Transverse colon (tissue), 4 donors: ENCODE results near the gene PLXNA2. TPM values are rescaled to one million over a fixed set of nuclear protein-coding genes. Genes with fewer than 3 reads are reported as not detected.
A peak's percentile ranks its signal among the peaks of the same experiment; 100 is the strongest.

ENCODE experiments used
- DNase-seq: peaks from one replicate; pipeline ENCODE4 v3.0.0-alpha.2; 2019
- H3K27ac ChIP-seq, 4 donors: fragments of 200-600 bp; sonication (generic); 2 replicates each; pipeline ENCODE4 v1.5.1; 2016 to 2018; ENCODE audit warnings: inconsistent platforms in 4 of 4
- H3K27me3 ChIP-seq: fragments of 200-600 bp; sonication (generic); 2 replicates; pipeline ENCODE4 v1.5.1; 2017; ENCODE audit warnings: inconsistent platforms
- H3K36me3 ChIP-seq, 4 donors: fragments of 200-600 bp; sonication (generic); 2 replicates each; pipeline ENCODE4 v1.5.1; 2017 to 2019; ENCODE audit warnings: inconsistent platforms in 4 of 4
- H3K4me1 ChIP-seq, 4 donors: fragments of 200-600 bp; sonication (generic); 2 replicates each; pipeline ENCODE4 v1.5.1; 2017 to 2020; ENCODE audit warnings: inconsistent platforms in 4 of 4
- H3K4me3 ChIP-seq, 4 donors: fragments of 200-600 bp; sonication (generic); 1 replicate in 1 of 4; 2 replicates in 3 of 4; pipeline versions ENCODE4 v1.5.1 to v1.6.1; 2017 to 2019; ENCODE audit warnings: inconsistent platforms in 4 of 4
- H3K9me3 ChIP-seq, 2 donors: fragments of 200-600 bp; sonication (generic); 2 replicates each; pipeline ENCODE4 v1.5.1; 2017 to 2019; ENCODE audit warnings: inconsistent platforms in 2 of 2
- EP300 ChIP-seq: sonication (generic); formaldehyde crosslinking; IDR thresholded peaks from one replicate; pipeline ENCODE4 v1.6.1; 2017; ENCODE audit warnings: antibody characterized with exemption, low read depth
- POLR2A ChIP-seq: fragments of 450-650 bp; IDR thresholded peaks from one replicate; pipeline ENCODE4 v1.6.1; 2016; ENCODE audit warnings: antibody characterized with exemption, mild to moderate bottlenecking, moderate library complexity
- POLR2AphosphoS5 ChIP-seq, 3 donors: sonication (generic); formaldehyde crosslinking; IDR thresholded peaks; one replicate each; pipeline ENCODE4 v1.6.1; 2016; ENCODE audit warnings: antibody characterized with exemption in 3 of 3
- WGBS, 2 donors: methylation state at CpG; one replicate each; pipeline ENCODE4 v1.1.5; 2018; ENCODE audit warnings: low coverage in 1 of 2; 5-methylcytosine and 5-hydroxymethylcytosine counted together
- in situ Hi-C, 4 donors: fragments of 200-750 bp; cut with MboI; loops; one replicate each; pipeline versions ENCODE4 v1.15.0 to v1.15.1; 2017; ENCODE audit warnings: low sequenced_read_pairs in 3 of 4, low pct_ligation_motif_present in 1 of 4, low pct_unique_long_range_greater_than_20kb in 1 of 4
- intact Hi-C: fragments of 100-400 bp; cut with DNase I; formaldehyde crosslinking; loops from one replicate; pipeline ENCODE4 v1.15.1; 2023; ENCODE audit warnings: low total_unique reads
- total RNA-seq, 4 donors: library from RNA; depleted of rRNA; stranded (reverse); fragments of >200 nt; gene quantifications; one replicate each; pipeline ENCODE4 v1.1.0, GENCODE V29; 2016
- TF ChIP-seq, protein P1 (sequence below), 5 experiments: fragments of 200-600 bp in 3 of 5; fragments of 450-650 bp in 2 of 5; sonication (generic) in 3 of 5; IDR thresholded peaks; 1 replicate in 2 of 5; 2 replicates in 3 of 5; pipeline ENCODE4 v1.5.1; 2016 to 2017; ENCODE audit warnings: antibody characterized with exemption in 5 of 5, inconsistent platforms in 3 of 5, mild to moderate bottlenecking in 2 of 5, moderate library complexity in 1 of 5

Gene PLXNA2
- total RNA-seq, 4 donors from 2014 or later, result 77.4 to 140 (median 85.5) TPM

DNA sequence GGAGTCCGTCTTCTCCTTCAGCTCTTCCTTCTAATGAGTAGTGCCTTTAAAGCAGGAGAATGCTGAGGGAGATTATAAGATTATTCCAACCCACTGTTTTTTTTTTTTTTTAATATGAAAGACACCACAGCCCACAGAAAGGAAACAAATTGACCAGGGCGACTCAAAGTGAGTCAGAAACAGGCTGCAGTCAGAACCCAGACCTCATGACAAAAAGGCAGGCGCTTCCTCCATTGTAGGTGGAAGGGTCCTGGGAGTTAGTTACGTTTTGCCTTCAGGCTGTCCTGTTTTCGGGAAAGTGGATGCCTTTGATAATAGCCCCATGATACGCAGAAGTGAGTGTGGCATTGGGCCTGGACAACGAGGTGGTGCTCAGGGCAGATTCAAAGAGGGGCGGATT lies 21.0 kb downstream of the PLXNA2 start:
- no peaks in the 10 kb centered on the region for H3K36me3 ChIP-seq
- intact Hi-C loops, result no loop called here
- H3K27ac ChIP-seq, result no peak overlapping the region
- H3K4me3 ChIP-seq, result no peak overlapping the region
- TF ChIP-seq, protein P1, sequence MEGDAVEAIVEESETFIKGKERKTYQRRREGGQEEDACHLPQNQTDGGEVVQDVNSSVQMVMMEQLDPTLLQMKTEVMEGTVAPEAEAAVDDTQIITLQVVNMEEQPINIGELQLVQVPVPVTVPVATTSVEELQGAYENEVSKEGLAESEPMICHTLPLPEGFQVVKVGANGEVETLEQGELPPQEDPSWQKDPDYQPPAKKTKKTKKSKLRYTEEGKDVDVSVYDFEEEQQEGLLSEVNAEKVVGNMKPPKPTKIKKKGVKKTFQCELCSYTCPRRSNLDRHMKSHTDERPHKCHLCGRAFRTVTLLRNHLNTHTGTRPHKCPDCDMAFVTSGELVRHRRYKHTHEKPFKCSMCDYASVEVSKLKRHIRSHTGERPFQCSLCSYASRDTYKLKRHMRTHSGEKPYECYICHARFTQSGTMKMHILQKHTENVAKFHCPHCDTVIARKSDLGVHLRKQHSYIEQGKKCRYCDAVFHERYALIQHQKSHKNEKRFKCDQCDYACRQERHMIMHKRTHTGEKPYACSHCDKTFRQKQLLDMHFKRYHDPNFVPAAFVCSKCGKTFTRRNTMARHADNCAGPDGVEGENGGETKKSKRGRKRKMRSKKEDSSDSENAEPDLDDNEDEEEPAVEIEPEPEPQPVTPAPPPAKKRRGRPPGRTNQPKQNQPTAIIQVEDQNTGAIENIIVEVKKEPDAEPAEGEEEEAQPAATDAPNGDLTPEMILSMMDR (IDR thresholded peaks at IDR 0.05), result no peak
- TF ChIP-seq POLR2AphosphoS5 (IDR thresholded peaks at IDR 0.05) (no peak), POLR2A (no peak), EP300 (no peak)
- H3K27me3 ChIP-seq, result no peaks in the 10 kb centered on the region
- H3K4me1 ChIP-seq, result peaks cover 4 to 45% (median 17%) of the 10 kb centered on the region in 4 donors
- DNase-seq, result no peak
- no peaks in the 10 kb centered on the region for H3K9me3 ChIP-seq
- 75 to 83% methylated on average over 6 to 8 of the region's 8 CpGs for WGBS, 2 donors
- in situ Hi-C loops, result loop anchor here in 1 of 4 donors (10.0 kb wide), 1 partner anchor 88 kb away; no protein-coding TSS in a partner anchor

DNA sequence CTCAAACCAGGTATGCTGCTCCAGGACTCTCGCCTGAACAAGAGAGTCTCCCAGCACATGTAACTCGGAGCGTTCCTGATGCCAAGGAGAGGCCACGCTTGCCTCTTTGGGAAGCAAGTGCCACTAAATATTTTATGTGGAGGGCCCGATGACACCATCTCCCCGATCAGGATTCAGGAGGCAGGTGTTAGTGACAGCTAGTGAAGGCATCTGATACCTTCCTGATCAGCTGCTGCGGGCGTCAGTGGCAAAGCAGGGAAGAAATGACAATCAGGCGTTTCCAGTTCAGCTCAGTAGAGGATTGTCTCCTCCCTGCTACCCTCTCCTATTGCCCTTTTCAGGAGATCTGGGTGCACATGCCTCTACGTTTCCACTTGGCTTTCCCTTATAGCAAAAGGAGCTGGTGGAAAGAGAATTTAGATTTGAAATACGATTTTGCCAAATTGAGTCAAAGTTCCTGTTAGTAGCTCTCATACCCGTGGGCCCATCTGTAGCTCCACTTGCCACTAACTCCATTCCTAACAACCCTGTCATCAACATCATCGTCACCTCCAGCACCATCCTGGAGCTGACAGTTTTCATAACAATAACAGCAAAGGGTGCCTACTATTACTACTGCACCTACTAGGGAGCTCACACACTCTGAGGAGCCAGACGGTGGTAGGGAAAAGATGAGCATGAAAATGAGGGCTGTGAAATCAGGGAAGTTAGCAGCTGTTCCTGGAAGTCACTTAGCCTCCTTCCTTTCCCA lies 21.6 kb downstream of the PLXNA2 start:
- H3K27ac ChIP-seq, result no peak overlapping the region
- no peak for DNase-seq
- no peak overlapping the region for H3K4me3 ChIP-seq
- peaks cover 4 to 40% (median 16%) of the 10 kb centered on the region in 4 donors for H3K4me1 ChIP-seq
- in situ Hi-C loops, result loop anchor here in 1 of 4 donors (10.0 kb wide), 1 partner anchor 88 kb away; no protein-coding TSS in a partner anchor
- H3K9me3 ChIP-seq, result no peaks in the 10 kb centered on the region
- no peaks in the 10 kb centered on the region for H3K27me3 ChIP-seq
- 79 to 87% methylated on average over 10 to 14 of the region's 14 CpGs for WGBS, 2 donors
- H3K36me3 ChIP-seq, result no peaks in the 10 kb centered on the region
- intact Hi-C loops, result no loop called here
- no peak for TF ChIP-seq POLR2AphosphoS5 (IDR thresholded peaks at IDR 0.05)
- TF ChIP-seq, protein P1 (IDR thresholded peaks at IDR 0.05), result no peak
- no peak for TF ChIP-seq POLR2A
- TF ChIP-seq EP300, result no peak

DNA sequence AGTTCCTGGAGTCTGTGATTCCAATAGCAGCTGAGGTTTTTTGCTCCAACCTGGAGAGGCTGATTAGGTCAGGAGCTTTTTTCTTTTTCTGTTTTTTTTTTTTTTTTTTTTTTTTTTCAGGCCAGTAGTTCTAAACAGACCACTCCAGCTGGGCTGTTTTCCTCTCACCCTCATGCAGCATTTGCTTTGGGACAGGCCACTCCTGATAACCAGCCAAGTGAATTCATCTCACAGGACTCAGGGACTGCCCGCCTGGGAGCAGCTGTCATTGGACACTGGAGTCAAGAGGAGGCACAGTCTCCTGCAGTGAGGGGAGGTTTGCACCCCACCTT lies 22.9 kb downstream of the PLXNA2 start:
- intact Hi-C loops (no loop called here), in situ Hi-C loops (loop anchor here in 1 of 4 donors (10.0 kb wide), 1 partner anchor 86 kb away; no protein-coding TSS in a partner anchor)
- no peaks in the 10 kb centered on the region for H3K27me3 ChIP-seq
- DNase-seq, result no peak
- H3K4me1 ChIP-seq, result peaks cover 0 to 32% (median 12%) of the 10 kb centered on the region in 4 donors
- TF ChIP-seq, protein P1 (IDR thresholded peaks at IDR 0.05), result no peak
- TF ChIP-seq POLR2A (no peak), POLR2AphosphoS5 (IDR thresholded peaks at IDR 0.05) (no peak), EP300 (no peak)
- no peak overlapping the region for H3K27ac ChIP-seq
- H3K4me3 ChIP-seq, result no peak overlapping the region
- no peaks in the 10 kb centered on the region for H3K9me3 ChIP-seq
- peaks cover 0 to 7% (median 3%) of the 10 kb centered on the region in 4 donors for H3K36me3 ChIP-seq
- 86% methylated on average over 1 of the region's 1 CpG; no CpG with 5 or more reads in 1 of the 2 donors for WGBS, 2 donors

DNA sequence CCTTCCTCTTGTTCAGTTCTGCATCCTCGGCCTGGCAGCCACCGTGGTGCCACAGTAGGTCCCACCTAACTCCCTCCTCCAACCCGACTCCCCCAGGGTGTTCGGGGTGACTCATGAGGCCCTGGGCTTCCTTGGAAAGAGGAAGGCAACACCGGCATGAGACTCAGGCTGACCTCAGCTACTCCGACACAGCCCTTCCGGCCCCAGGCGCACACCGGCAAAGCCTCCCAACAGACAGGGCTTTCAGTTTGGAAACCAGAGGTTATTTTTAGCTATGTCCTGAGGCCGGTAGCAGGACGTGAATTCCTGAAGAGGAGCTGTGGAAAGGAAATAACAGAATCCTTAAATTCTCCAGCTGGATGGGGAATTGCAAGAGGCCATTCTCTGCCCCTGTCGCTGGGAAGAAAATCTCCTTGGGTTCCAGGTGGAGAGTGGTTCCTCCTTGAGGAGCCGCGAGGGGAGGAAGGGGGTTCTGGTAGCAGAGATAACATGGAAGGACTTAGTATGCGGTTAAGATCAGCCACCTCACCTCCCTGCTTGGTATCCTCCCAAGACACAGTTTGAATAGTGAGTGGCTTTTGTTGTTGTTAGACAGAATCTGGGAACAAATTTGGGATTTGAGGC lies 24.4 kb downstream of the PLXNA2 start:
- Histone ChIP-seq H3K36me3 (peaks cover 0 to 12% (median 5%) of the 10 kb centered on the region in 4 donors), H3K9me3 (no peaks in the 10 kb centered on the region), H3K4me1 (peaks cover 0 to 24% (median 9%) of the 10 kb centered on the region in 4 donors), H3K4me3 (no peak overlapping the region), H3K27ac (peak overlapping the region; percentile 42 to 59 (median 50)), H3K27me3 (no peaks in the 10 kb centered on the region)
- in situ Hi-C loops (loop anchor here in 1 of 4 donors (10.0 kb wide), 1 partner anchor 85 kb away; no protein-coding TSS in a partner anchor), intact Hi-C loops (loop anchor here (1.0 kb wide), 1 partner anchor 35 kb away; no protein-coding TSS in a partner anchor)
- TF ChIP-seq POLR2A (no peak), EP300 (no peak), POLR2AphosphoS5 (IDR thresholded peaks at IDR 0.05) (peak in 1 of 3 donors; percentile 6)
- DNase-seq, result no peak
- 43 to 66% methylated on average over 9 to 15 of the region's 15 CpGs for WGBS, 2 donors
